GM12878 (cell line): Measurements from ENCODE around the gene USP2.

Experiments
- CBFB ChIP-seq: IDR thresholded peaks from 2 replicates; pipeline ENCODE4 v1.6.1; 2016; ENCODE audit warnings: antibody characterized with exemption, low read depth
- GABPA ChIP-seq: IDR thresholded peaks from 2 replicates; pipeline ENCODE4 v1.6.1; 2014; ENCODE audit warnings: antibody characterized with exemption, low read depth, mild to moderate bottlenecking, inconsistent platforms
- POLR2A ChIP-seq: IDR thresholded peaks from 2 replicates; pipeline ENCODE4 v1.6.1; 2011; ENCODE audit warnings: low read depth, mild to moderate bottlenecking, low read length
- RAD21 ChIP-seq: IDR thresholded peaks from 2 replicates; pipeline ENCODE4 v1.6.1; 2011; ENCODE audit warnings: mild to moderate bottlenecking, low read depth, low read length, moderate library complexity; ENCODE audit not compliant: insufficient read depth
- TAF1 ChIP-seq: IDR thresholded peaks from 2 replicates; pipeline ENCODE4 v1.6.1; 2011; ENCODE audit warnings: mild to moderate bottlenecking, low read depth, low read length, borderline replicate concordance
- TF ChIP-seq, protein P1 (sequence below), 3 experiments: IDR thresholded peaks in 2 of 3; conservative IDR thresholded peaks in 1 of 3; 2 replicates each; pipeline ENCODE4 v1.5.1; 2011; ENCODE audit warnings: low read depth in 3 of 3, low read length in 3 of 3, mild to moderate bottlenecking in 3 of 3, control low read depth in 2 of 3, moderate library complexity in 2 of 3, inconsistent platforms in 1 of 3, mixed read lengths in 1 of 3; ENCODE audit not compliant: control insufficient read depth in 2 of 3, insufficient read depth in 1 of 3; ENCODE audit errors: extremely low read depth in 1 of 3

GRCh38 chr11:119315131-119316015 lies 66.1 kb downstream of the USP2 start:
- TF ChIP-seq CBFB (no peak), TAF1 (no peak), RAD21 (no peak), POLR2A (no peak), GABPA (no peak)
- TF ChIP-seq, protein P1, sequence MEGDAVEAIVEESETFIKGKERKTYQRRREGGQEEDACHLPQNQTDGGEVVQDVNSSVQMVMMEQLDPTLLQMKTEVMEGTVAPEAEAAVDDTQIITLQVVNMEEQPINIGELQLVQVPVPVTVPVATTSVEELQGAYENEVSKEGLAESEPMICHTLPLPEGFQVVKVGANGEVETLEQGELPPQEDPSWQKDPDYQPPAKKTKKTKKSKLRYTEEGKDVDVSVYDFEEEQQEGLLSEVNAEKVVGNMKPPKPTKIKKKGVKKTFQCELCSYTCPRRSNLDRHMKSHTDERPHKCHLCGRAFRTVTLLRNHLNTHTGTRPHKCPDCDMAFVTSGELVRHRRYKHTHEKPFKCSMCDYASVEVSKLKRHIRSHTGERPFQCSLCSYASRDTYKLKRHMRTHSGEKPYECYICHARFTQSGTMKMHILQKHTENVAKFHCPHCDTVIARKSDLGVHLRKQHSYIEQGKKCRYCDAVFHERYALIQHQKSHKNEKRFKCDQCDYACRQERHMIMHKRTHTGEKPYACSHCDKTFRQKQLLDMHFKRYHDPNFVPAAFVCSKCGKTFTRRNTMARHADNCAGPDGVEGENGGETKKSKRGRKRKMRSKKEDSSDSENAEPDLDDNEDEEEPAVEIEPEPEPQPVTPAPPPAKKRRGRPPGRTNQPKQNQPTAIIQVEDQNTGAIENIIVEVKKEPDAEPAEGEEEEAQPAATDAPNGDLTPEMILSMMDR (IDR thresholded peaks at IDR 0.05 in 2 of 3, conservative IDR thresholded peaks at IDR 0.05 in 1 of 3; ENCODE audit: control insufficient read depth in 2 of 3, extremely low read depth in 1 of 3, insufficient read depth in 1 of 3, low read depth in 3 of 3, low read length in 3 of 3), result 0 out of 6 replicates have a peak, but pooled peaks of 2 of the 3 experiments have one; percentile 0 to 5
